ENCODE data around the gene NUAK1.

DNA sequence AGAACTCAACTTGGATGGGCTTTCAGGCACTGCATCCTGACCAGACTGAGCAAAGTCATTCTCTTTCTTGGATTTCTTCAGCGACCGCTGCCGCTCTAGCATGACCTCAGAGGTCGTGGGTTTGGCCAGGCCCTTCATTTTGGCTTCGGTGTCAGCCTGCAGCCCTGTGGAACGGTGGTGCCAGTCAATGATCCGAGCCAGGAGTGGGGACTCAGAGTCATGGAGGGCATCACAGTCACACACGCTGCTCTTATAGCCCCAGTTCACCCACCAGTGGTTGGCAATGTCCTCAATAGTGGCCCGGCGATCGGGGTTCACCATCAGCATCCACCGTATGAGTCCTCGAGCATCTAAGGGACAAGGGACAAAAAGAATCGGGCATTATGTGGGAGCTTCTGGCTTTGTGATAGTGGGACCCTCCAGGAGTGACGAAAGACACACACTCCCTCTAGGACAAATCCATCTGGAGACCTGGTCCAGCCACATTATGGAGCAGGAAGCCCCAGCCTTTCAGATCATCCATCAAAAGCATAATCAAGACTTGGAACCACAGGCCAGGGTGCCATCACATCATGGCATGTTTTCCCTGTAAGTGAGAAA is 71.0 kb downstream of the NUAK1 start:
- TF ChIP-seq CTCF (conservative IDR thresholded peaks at IDR 0.05; ENCODE audit: low read depth, low read length) (no peak), EZH2 (IDR thresholded peaks at IDR 0.05; ENCODE audit: borderline replicate concordance, low read depth, low read length, poor library complexity, severe bottlenecking) (no peak)
